CD4-positive, alpha-beta T cell (primary cell): Measurements from ENCODE around the gene TFAP2A. TPM values are rescaled to one million over a fixed set of nuclear protein-coding genes. Genes with fewer than 3 reads are reported as not detected.

ENCODE experiments used
- ATAC-seq: fragments of 200-7000 bp; cut with Tn5 transposase; one replicate; pipeline ENCODE4 v1.10.0; 2022; ENCODE audit warnings: mild to moderate bottlenecking; ENCODE audit not compliant: poor library complexity
- CTCF ChIA-PET: fragments of 350-600 bp; sonication (Branson Sonifier 250); formaldehyde crosslinking; loops from one replicate; lab custom pipeline; 2021; ENCODE audit warnings: antibody characterized with exemption, inconsistent platforms; lab: Charles Lee
- POLR2A ChIA-PET: fragments of 350-600 bp; sonication (Branson Sonifier 250); formaldehyde crosslinking; loops from one replicate; lab custom pipeline; 2021; ENCODE audit warnings: antibody characterized with exemption, inconsistent platforms; lab: Charles Lee
- DNase-seq, 14 experiments: peaks; one replicate each; pipeline ENCODE4 v3.0.0-alpha.2; 2013 to 2020; ENCODE audit warnings: mixed read lengths in 2 of 14
- H3K27ac ChIP-seq, 2 donors: one replicate each; pipeline versions ENCODE4 v1.5.1 to v1.7.0; 2013; ENCODE audit warnings: low read length in 2 of 2, low read depth in 1 of 2, mild to moderate bottlenecking in 1 of 2
- H3K27me3 ChIP-seq, 2 experiments: 1 replicate in 1 of 2; 2 replicates in 1 of 2; pipeline versions ENCODE4 v1.6.1 to v1.7.0; 2013; ENCODE audit warnings: low read length in 2 of 2, control low read depth in 1 of 2, mild to moderate bottlenecking in 1 of 2, moderate library complexity in 1 of 2; ENCODE audit not compliant: insufficient read depth in 2 of 2, control insufficient read depth in 1 of 2
- H3K36me3 ChIP-seq: one replicate; pipeline ENCODE4 v1.6.1; 2013; ENCODE audit warnings: low read length, control low read depth; ENCODE audit not compliant: insufficient read depth
- H3K4me1 ChIP-seq: one replicate; pipeline ENCODE4 v1.6.1; 2013; ENCODE audit warnings: low read length, control low read depth; ENCODE audit not compliant: insufficient read depth
- H3K4me3 ChIP-seq: one replicate; pipeline ENCODE4 v1.5.1; 2013; ENCODE audit warnings: mild to moderate bottlenecking, low read length, moderate library complexity
- H3K9me3 ChIP-seq, 2 experiments: 1 replicate in 1 of 2; 2 replicates in 1 of 2; pipeline versions ENCODE4 v1.6.1 to v1.7.0; 2013; ENCODE audit warnings: low read length in 2 of 2, mild to moderate bottlenecking in 2 of 2, control low read depth in 1 of 2, moderate library complexity in 1 of 2; ENCODE audit not compliant: control insufficient read depth in 1 of 2, insufficient read depth in 1 of 2
- H3K27ac Mint-ChIP-seq: one replicate; pipeline ENCODE4 v1.8.0; 2020; ENCODE audit warnings: mixed read lengths
- H3K27me3 Mint-ChIP-seq: one replicate; pipeline ENCODE4 v1.8.0; 2021; ENCODE audit warnings: mixed read lengths
- H3K36me3 Mint-ChIP-seq: one replicate; pipeline ENCODE4 v1.8.0; 2021; ENCODE audit warnings: low read depth, mixed read lengths
- H3K4me1 Mint-ChIP-seq: one replicate; pipeline ENCODE4 v1.8.0; 2021; ENCODE audit warnings: low read depth, mixed read lengths
- H3K4me3 Mint-ChIP-seq: one replicate; pipeline ENCODE4 v1.8.0; 2020; ENCODE audit warnings: mild to moderate bottlenecking, mixed read lengths
- H3K9me3 Mint-ChIP-seq: one replicate; pipeline ENCODE4 v1.8.0; 2020; ENCODE audit warnings: mixed read lengths
- intact Hi-C, 2 experiments: fragments of 100-400 bp; cut with DNase I in 1 of 2; cut with micrococcal nuclease in 1 of 2; formaldehyde crosslinking; loops; one replicate each; pipeline versions ENCODE4 v1.15.1 to v1.9.0; 2023 to 2025; cut with DNase I, micrococcal nuclease
- total RNA-seq, 174 experiments: library from RNA in 2 of 174; stranded (reverse) in 2 of 174; gene quantifications; one replicate each; pipeline ENCODE4 v1.2.3 and lab custom pipeline; 2021 to 2026
- TF ChIP-seq, protein P1 (sequence below): fragments of 200-600 bp; IDR thresholded peaks from one replicate; pipeline ENCODE4 v1.8.0; 2022; ENCODE audit warnings: antibody characterized with exemption, mild to moderate bottlenecking

The TFAP2A gene
- total RNA-seq, 2 experiments from 2014 or later, result 0.16 TPM; not detected in 1

DNA sequence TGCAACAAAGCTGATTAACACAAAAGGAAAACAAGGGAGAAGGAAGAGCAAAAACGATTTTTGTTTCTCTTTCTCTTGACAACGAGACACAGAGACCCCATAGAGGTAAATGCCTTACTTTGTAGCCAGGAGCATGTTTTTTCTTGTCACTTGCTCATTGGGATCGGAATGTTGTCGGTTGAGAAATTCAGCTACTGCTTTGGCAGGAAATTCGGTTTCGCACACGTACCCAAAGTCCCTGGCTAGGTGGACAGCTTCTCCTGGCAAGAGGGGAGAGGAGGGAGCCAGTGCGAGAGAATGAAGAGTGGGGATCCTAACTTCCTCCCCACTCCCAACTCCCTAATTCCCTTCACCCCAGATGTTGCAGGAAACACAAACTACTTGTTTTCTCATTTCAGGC, 14.5 kb downstream of the TFAP2A start:
- DNase-seq, result no peak
- Histone ChIP-seq H3K4me1 (peaks cover 16% of the 10 kb centered on the region), H3K9me3 (peaks cover 26 to 30% of the 10 kb centered on the region in 2 experiments), H3K27me3 (peaks cover 52% of the 10 kb centered on the region in 2 experiments), H3K36me3 (no peaks in the 10 kb centered on the region), H3K4me3 (no peak overlapping the region), H3K27ac (no peak overlapping the region)
- H3K4me1 Mint-ChIP-seq, result peaks cover 9% of the 10 kb centered on the region
- no peak for ATAC-seq
- peaks cover 72% of the 10 kb centered on the region for H3K27me3 Mint-ChIP-seq
- peaks cover 17% of the 10 kb centered on the region for H3K9me3 Mint-ChIP-seq
- ChIA-PET CTCF (no interaction called here), POLR2A (no interaction called here)
- intact Hi-C loops, result loop anchor here in 1 of 2 experiments (5.0 to 10.0 kb wide), 4 partner anchors 292 to 1963 kb away; partner anchors contain the start of genes C6orf52, MAK, PAK1IP1 and SLC35B3
- TF ChIP-seq, protein P1, sequence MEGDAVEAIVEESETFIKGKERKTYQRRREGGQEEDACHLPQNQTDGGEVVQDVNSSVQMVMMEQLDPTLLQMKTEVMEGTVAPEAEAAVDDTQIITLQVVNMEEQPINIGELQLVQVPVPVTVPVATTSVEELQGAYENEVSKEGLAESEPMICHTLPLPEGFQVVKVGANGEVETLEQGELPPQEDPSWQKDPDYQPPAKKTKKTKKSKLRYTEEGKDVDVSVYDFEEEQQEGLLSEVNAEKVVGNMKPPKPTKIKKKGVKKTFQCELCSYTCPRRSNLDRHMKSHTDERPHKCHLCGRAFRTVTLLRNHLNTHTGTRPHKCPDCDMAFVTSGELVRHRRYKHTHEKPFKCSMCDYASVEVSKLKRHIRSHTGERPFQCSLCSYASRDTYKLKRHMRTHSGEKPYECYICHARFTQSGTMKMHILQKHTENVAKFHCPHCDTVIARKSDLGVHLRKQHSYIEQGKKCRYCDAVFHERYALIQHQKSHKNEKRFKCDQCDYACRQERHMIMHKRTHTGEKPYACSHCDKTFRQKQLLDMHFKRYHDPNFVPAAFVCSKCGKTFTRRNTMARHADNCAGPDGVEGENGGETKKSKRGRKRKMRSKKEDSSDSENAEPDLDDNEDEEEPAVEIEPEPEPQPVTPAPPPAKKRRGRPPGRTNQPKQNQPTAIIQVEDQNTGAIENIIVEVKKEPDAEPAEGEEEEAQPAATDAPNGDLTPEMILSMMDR, result no peak
- no peak overlapping the region for H3K27ac Mint-ChIP-seq
- no peak overlapping the region for H3K4me3 Mint-ChIP-seq
- peaks cover 5% of the 10 kb centered on the region for H3K36me3 Mint-ChIP-seq

DNA sequence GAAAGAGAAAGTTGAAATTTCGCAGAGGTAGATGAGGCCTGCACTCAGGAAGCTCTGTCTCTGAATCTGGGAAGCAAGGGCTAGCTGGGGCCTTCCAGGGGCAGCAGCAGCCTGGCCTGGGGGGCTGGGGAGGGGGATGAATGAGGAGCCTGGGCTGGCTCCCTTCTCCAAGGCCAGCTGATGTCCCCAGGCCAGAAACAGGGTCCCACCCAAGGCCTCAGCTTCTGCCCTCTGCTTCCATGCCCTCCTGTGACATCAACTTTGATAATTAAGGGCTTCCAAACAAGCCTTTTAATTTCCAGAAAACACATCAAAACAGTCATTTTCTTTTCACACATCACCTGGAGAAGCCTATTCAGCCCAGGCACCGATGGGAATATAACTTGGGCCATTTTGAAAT, 15.4 kb downstream of the TFAP2A start:
- Mint-ChIP-seq H3K36me3 (peaks cover 5% of the 10 kb centered on the region), H3K27me3 (peaks cover 81% of the 10 kb centered on the region), H3K27ac (no peak overlapping the region), H3K9me3 (peaks cover 18% of the 10 kb centered on the region), H3K4me3 (no peak overlapping the region), H3K4me1 (peaks cover 9% of the 10 kb centered on the region)
- Histone ChIP-seq H3K4me1 (peaks cover 10% of the 10 kb centered on the region), H3K27ac (no peak overlapping the region), H3K27me3 (peaks cover 52 to 61% of the 10 kb centered on the region in 2 experiments), H3K4me3 (no peak overlapping the region), H3K36me3 (no peaks in the 10 kb centered on the region), H3K9me3 (peaks cover 19 to 31% of the 10 kb centered on the region in 2 experiments)
- ChIA-PET POLR2A (no interaction called here), CTCF (no interaction called here)
- TF ChIP-seq, protein P1, result no peak
- DNase-seq, result no peak
- no peak for ATAC-seq
- intact Hi-C loops, result loop anchor here in 1 of 2 experiments (1.0 kb wide), 1 partner anchor 17 kb away; no protein-coding TSS in a partner anchor

DNA sequence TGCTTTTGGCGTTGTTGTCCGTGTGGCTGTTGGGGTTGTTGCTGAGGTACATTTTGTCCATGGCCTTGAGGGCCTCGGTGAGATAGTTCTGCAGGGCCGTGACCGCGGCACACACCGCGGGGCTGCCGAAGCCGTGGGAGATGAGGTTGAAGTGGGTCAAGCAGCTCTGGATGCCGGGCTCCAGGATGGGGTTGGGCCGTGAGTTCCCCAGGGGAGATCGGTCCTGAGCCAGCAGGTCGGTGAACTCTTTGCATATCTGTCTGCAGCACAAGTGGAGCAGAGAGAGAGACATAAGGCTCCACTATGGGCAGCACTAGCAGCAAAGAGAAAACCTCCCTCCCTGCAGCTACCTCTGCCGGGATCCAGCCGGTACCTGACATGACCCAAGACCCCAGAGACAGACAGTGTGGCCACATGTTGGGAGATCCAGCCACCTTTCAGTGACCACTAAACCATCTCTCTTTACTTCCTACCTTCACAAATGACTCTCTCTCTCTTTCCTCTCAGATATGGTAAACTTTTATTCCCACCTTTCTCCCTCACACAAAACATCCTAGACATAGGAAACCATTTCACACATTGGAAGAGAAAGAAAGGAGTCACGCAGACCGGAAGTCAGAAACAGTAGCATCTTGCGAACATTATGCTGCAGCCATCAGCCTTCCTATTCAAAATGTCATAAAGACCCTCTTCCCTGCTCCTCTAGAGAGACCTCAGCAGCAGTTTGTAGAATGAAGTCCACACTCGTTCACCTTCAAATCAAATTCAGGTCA, 16.2 kb downstream of the TFAP2A start:
- peaks cover 60 to 69% of the 10 kb centered on the region in 2 experiments for H3K27me3 ChIP-seq

More for the DNA sequence above, 16.2 kb downstream of the TFAP2A start:
- DNase-seq (no peak), ATAC-seq (no peak)
- ChIA-PET CTCF (no interaction called here), POLR2A (no interaction called here)
- no peak overlapping the region for H3K4me3 Mint-ChIP-seq
- intact Hi-C loops, result loop anchor here in 1 of 2 experiments (1.0 kb wide), 1 partner anchor 18 kb away; no protein-coding TSS in a partner anchor
- Histone ChIP-seq H3K36me3 (no peaks in the 10 kb centered on the region), H3K4me3 (no peak overlapping the region), H3K27ac (no peak overlapping the region), H3K9me3 (peaks cover 18 to 33% of the 10 kb centered on the region in 2 experiments), H3K4me1 (peaks cover 3% of the 10 kb centered on the region)
- TF ChIP-seq, protein P1, result no peak
- peaks cover 89% of the 10 kb centered on the region for H3K27me3 Mint-ChIP-seq
- H3K9me3 Mint-ChIP-seq, result peaks cover 16% of the 10 kb centered on the region
- peaks cover 7% of the 10 kb centered on the region for H3K4me1 Mint-ChIP-seq
- H3K36me3 Mint-ChIP-seq, result peaks cover 2% of the 10 kb centered on the region
- H3K27ac Mint-ChIP-seq, result no peak overlapping the region
